ENCODE results near the gene CNDP2. TPM values are rescaled to one million over a fixed set of nuclear protein-coding genes. Genes with fewer than 3 reads are reported as not detected.

Gene CNDP2
- total and polyA plus RNA-seq, 2 of the 13 experiments (the other 11 are each of a cell fraction or from before 2014, with no cell fraction given): 64.7 to 80.8 TPM

DNA sequence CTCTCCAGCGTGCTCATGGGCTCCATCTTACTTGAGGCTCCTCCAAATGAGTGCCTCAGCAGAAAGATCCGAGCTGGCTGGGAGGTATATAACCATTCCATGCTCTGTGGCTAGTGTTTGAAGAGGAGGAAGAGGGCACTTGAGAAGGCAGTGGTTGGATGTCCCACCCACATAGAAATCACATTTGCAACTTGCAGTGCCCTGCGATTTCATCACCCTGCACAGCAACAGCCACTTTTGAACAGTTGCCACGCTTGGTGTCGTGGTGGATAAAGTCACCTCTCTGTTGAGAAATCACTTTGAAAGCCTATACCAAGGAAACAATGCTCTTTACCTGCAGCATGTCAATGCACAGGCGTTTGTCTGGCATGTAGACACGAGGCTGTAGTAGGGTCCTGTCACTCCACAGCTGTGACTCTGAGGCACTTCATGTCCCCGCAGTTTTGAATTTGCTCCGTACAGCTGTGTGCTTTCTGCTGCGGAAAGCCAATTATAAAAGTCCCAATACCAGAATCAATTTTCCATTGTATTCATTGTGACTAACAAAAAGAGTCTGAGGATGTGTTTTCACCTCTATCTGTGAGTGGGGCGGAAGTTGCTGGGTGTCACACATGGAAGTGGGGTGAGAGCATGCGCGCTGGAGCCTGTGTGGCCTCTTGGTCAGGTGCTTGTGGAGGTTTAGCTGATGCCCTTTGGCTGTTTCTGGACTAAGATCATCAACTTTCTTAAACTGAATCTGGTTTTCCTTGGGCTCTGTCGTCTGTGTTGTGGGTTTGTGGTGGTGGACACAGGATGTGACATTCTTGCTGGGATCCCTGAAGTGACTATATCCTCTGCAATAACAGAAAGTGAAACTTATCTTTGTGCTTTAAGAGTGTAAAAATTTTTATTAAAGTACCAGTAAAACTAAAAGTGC lies 2.8 kb downstream of the CNDP2 start:
- no peak overlapping the region for H2AFZ ChIP-seq (ENCODE audit: low read length)
- intact Hi-C loops (cut with micrococcal nuclease; ENCODE audit: unreplicated experiment): loop anchor here (5.0 kb wide), 2 partner anchors 98 to 352 kb away; partner anchors contain the start of genes FBXO15, TIMM21 and ZNF407
- POLR2A ChIA-PET: no interaction called here

More for the DNA sequence above, 2.8 kb downstream of the CNDP2 start:
- H3K79me2 ChIP-seq (ENCODE audit: insufficient read depth, low read length): peaks cover 32% of the 10 kb centered on the region
- H4K20me1 ChIP-seq (ENCODE audit: insufficient read depth, low read length): peaks cover 4% of the 10 kb centered on the region; the same call in 1 of the 2 replicates
- peak overlapping the region; percentile 5; the same call in 1 of the 2 replicates for H3K4me2 ChIP-seq (ENCODE audit: low read depth, low read length)
- no TSS peak for BruUV-seq (replicated peaks)
- peaks cover 10 to 26% of the 10 kb centered on the region in 2 experiments for H3K36me3 ChIP-seq (replicated peaks in 1 of 2; ENCODE audit: control insufficient read depth in 1 of 2, insufficient read depth in 2 of 2, low read length in 2 of 2)
- H3K27me3 ChIP-seq (ENCODE audit: control insufficient read depth in 1 of 2, insufficient read depth in 2 of 2, low read length in 2 of 2): no peaks in the 10 kb centered on the region; a peak in 1 of 5 replicates
- H3K4me3 ChIP-seq (replicated peaks in 1 of 3; ENCODE audit: insufficient read depth in 1 of 3, low read depth in 2 of 3, low read length in 3 of 3): no peak overlapping the region
- in situ Hi-C loops (cut with HindIII; ENCODE audit: extremely low pct_ligation_motif_present, low pct_unique_long_range_greater_than_20kb): loop anchor here (5.0 to 25.0 kb wide), 2 partner anchors 43 to 312 kb away; no protein-coding TSS in a partner anchor
- CTCF ChIA-PET (ENCODE audit: low intra/inter-chr PET ratio, low total read pairs): no interaction called here
- peak overlapping the region; percentile 13; the same call in 1 of the 2 replicates for H3K9ac ChIP-seq (ENCODE audit: insufficient read depth, low read depth, low read length)
- no peak for FAIRE-seq
- DNase-seq (ENCODE audit: low spot score): no peak
- no peak for TF ChIP-seq NFIC (IDR thresholded peaks at IDR 0.05; ENCODE audit: low read length)
- TF ChIP-seq POLR2A (IDR thresholded peaks at IDR 0.05; ENCODE audit: insufficient read depth in 1 of 2, low read depth in 2 of 2, low read length in 2 of 2): peak in 1 of 2 experiments; percentile 25; a peak in 1 of 4 replicates
- peak; percentile 28; the same call in 1 of the 2 replicates for TF ChIP-seq CEBPB (IDR thresholded peaks at IDR 0.05; ENCODE audit: borderline replicate concordance, low read depth, low read length)
- peak in 1 of 2 experiments; percentile 18; a peak in 1 of 4 replicates for TF ChIP-seq ATF4 (CRISPR knock-in tag; IDR thresholded peaks at IDR 0.05)
- TF ChIP-seq POLR2G (IDR thresholded peaks at IDR 0.05; ENCODE audit: low read depth, low read length): 0 out of 2 replicates have a peak, but pooled peaks have one; percentile 18
- peaks cover 35% of the 10 kb centered on the region for H3K4me1 ChIP-seq (ENCODE audit: insufficient read depth, low read length)
- 90% methylated on average over 14 of the region's 14 CpGs for WGBS (ENCODE audit: low lambda C conversion rate)
- H3K27ac ChIP-seq (ENCODE audit: extremely low read length, insufficient read depth, low read length): no peak overlapping the region
- no peak for ATAC-seq
- H3K9me3 ChIP-seq (ENCODE audit: low read length): no peaks in the 10 kb centered on the region

Data from HepG2 (cell line).